Keratinocyte (primary cell): ENCODE results near the gene CYP4F22.
"Not testable (repeated sequence)": the region's sequence is repeated elsewhere in the genome, so short reads cannot be mapped to it uniquely, and the experiment has no call there.

Source experiments
- CTCF ChIP-seq, 3 experiments: IDR thresholded peaks in 1 of 3; conservative IDR thresholded peaks in 1 of 3; optimal IDR thresholded peaks in 1 of 3; 2 replicates in 2 of 3; 3 replicates in 1 of 3; pipeline versions ENCODE3 to v1.5.1; 2011; ENCODE audit warnings: low read length in 3 of 3, mild to moderate bottlenecking in 3 of 3, moderate library complexity in 2 of 3, control low read depth in 1 of 3, inconsistent platforms in 1 of 3; ENCODE audit not compliant: insufficient read depth in 2 of 3; ENCODE audit errors: extremely low read depth in 1 of 3
- EZH2 ChIP-seq: IDR thresholded peaks from one replicate; pipeline ENCODE4 v1.6.1; 2012; ENCODE audit warnings: inconsistent platforms, mild to moderate bottlenecking, low read length, moderate library complexity

- TF ChIP-seq CTCF (optimal IDR thresholded peaks at IDR 0.05 in 1 of 3, IDR thresholded peaks at IDR 0.05 in 1 of 3, conservative IDR thresholded peaks at IDR 0.05 in 1 of 3; ENCODE audit: extremely low read depth in 1 of 3, insufficient read depth in 2 of 3, low read length in 3 of 3); EZH2: not testable (repeated sequence)
These were observed 25.2 kb downstream of the CYP4F22 start for GRCh38 chr19:15533522-15533830.
